ENCODE data around the gene CRYBG1.
A peak's percentile ranks its signal among the peaks of the same experiment; 100 is the strongest.

Gene CRYBG1

DNA sequence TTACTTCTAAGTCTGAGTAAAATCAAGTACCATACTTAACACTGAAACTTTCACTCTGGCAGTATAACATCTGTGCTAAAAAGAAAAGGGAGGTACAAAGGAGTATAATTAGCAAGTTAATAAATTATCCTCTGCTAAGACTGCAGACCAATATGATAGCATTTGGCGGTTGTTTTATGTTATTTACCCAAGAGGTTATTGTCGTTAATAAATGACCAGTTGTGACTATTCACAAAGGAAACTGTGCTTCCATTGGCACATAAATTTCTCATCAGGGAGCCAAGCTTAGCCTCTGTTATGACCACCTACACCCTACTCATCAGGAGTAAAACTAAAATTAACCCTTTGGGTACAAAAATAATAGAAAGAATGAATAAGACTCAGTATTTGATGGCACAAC, 86.5 kb downstream of the CRYBG1 start:
- Mint-ChIP-seq H3K9me3 (no peaks in the 10 kb centered on the region), H3K36me3 (no peaks in the 10 kb centered on the region), H3K27me3 (peaks cover under 1% of the 10 kb centered on the region), H3K4me1 (peaks cover 20% of the 10 kb centered on the region), H3K4me3 (no peak overlapping the region), H3K27ac (peak overlapping the region; percentile 41)
- no peak for DNase-seq (ENCODE audit: low spot score in 2 of 2)
- ATAC-seq (ENCODE audit: low read depth): no peak

DNA sequence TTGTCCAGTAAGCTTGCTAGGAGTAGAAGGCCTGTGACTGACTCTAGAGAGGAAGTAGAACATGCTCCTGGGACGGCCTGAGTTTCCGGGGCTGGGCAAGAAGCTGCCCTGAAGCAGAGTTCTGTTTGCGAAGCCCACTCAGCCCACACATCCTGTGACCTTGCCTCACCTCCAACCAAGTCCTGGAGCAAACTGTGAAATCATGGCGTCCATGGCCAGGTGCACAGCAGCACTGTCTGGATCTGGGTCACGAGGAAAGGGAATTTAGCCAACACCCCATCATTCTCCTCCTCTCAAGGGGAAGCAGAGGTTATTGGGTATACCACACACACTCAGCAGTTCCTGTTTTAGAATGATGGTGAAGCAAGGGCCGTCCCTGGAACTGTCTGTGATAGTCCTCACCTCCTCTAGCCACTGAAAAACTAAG, 87.5 kb downstream of the CRYBG1 start:
- Mint-ChIP-seq H3K36me3 (no peaks in the 10 kb centered on the region), H3K4me1 (peaks cover 20% of the 10 kb centered on the region), H3K27ac (peak overlapping the region; percentile 91), H3K27me3 (no peaks in the 10 kb centered on the region), H3K4me3 (peak overlapping the region; percentile 34), H3K9me3 (no peaks in the 10 kb centered on the region)
- peak; percentile 28 to 39 for DNase-seq (ENCODE audit: low spot score in 2 of 2)
- peak; percentile 82 for ATAC-seq (ENCODE audit: low read depth)

DNA sequence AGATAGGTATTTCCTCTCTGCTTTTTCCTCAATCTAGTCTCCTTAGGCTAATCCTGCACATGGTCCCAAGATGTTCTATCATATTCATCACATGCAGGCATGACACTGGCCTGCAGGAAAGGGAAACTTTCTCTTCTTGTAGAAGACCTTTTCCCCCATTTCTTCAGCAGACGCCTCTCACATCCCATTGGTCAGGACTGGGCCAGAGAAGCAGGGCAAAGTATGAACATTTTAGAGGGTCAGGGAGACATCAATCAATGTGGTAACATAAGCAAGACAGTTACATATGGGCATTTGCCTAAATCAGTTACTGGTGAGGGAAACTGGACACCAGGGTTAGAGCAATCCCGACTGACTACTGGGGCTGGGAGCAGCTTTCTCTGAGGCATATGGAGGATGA, 90.1 kb downstream of the CRYBG1 start:
- H3K27me3 Mint-ChIP-seq: no peaks in the 10 kb centered on the region
- H3K4me1 Mint-ChIP-seq: peaks cover 14% of the 10 kb centered on the region
- H3K27ac Mint-ChIP-seq: no peak overlapping the region
- no peak overlapping the region for H3K4me3 Mint-ChIP-seq
- ATAC-seq (ENCODE audit: low read depth) (no peak), DNase-seq (ENCODE audit: low spot score in 2 of 2) (no peak)
- H3K36me3 Mint-ChIP-seq: no peaks in the 10 kb centered on the region
- no peaks in the 10 kb centered on the region for H3K9me3 Mint-ChIP-seq

DNA sequence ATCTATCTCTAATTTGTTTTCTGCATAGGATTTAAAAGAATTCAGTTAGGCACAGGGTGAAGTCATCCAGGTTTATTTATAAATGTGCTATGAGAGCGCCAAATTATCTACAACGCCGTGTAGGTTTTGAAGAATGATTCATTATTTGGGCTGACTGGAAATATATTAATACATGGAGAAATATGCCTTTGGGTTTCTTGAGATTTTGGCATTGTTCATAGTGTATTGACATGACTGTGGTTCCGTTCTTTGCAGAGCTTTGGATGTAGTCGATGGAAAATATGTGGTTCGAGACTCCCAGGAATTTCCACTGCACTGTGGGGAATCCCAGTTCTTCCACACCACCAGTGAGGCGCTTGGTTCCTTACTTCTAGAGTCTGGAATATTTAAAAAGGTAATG, 90.9 kb downstream of the CRYBG1 start:
- peaks cover 11% of the 10 kb centered on the region for H3K4me1 Mint-ChIP-seq
- no peaks in the 10 kb centered on the region for H3K27me3 Mint-ChIP-seq
- H3K9me3 Mint-ChIP-seq: no peaks in the 10 kb centered on the region
- no peaks in the 10 kb centered on the region for H3K36me3 Mint-ChIP-seq
- no peak overlapping the region for H3K4me3 Mint-ChIP-seq
- H3K27ac Mint-ChIP-seq: no peak overlapping the region
- no peak for ATAC-seq (ENCODE audit: low read depth)
- no peak for DNase-seq (ENCODE audit: low spot score in 2 of 2)

DNA sequence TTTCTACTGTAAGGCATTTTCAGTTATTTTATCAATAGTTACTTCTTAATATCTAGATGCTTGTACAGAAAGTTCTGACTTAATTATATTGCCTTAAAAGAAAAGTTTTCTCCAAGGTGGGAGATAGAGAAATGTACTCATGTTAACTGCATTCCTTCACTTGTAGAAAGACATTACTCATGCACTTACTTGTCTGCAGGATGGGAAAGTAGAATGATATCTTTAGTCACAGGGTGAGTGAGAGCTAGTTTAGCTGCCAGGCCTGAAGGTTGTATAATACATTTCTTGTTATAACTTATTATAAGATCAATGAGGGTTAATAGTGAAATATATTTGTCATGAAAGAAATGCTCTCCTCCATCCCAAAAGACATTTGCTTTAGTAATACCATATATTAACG, 92.1 kb downstream of the CRYBG1 start:
- no peaks in the 10 kb centered on the region for H3K27me3 Mint-ChIP-seq
- H3K36me3 Mint-ChIP-seq: no peaks in the 10 kb centered on the region
- DNase-seq (ENCODE audit: low spot score in 2 of 2) (no peak), ATAC-seq (ENCODE audit: low read depth) (no peak)
- no peaks in the 10 kb centered on the region for H3K9me3 Mint-ChIP-seq
- H3K4me1 Mint-ChIP-seq: peaks cover 10% of the 10 kb centered on the region
- H3K4me3 Mint-ChIP-seq: no peak overlapping the region
- H3K27ac Mint-ChIP-seq: no peak overlapping the region

DNA sequence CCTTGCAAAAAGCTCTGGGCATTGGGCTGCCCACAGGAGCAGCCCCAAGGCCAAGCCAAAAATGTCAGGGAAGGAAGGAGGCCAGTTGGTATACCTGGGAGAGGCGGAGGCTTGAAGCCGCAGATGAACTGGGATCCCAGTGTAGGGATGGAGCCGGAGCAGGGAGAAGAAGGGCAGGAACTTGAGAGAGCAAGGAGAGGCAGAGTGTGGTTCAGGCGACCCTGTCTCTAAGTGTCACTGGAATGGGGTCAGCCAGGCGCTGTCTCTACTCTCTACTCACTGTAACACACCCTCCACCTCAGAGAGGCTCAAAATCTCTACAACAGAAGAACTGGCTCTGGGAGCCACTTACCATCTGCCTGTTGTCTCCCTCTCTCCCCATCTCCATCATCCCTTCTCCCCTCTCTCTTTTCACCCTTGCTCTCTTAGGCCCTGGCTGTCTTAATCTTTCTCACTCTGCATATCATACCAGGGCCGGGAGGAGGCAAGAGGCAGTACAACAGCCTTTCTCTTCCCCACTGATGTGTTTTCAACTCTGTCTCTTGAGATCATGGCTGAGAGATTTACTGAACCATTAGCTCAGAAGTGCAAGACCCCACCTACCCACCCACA, 93.3 kb downstream of the CRYBG1 start:
- H3K9me3 Mint-ChIP-seq: no peaks in the 10 kb centered on the region
- no peak overlapping the region for H3K27ac Mint-ChIP-seq
- H3K27me3 Mint-ChIP-seq: no peaks in the 10 kb centered on the region

DNA sequence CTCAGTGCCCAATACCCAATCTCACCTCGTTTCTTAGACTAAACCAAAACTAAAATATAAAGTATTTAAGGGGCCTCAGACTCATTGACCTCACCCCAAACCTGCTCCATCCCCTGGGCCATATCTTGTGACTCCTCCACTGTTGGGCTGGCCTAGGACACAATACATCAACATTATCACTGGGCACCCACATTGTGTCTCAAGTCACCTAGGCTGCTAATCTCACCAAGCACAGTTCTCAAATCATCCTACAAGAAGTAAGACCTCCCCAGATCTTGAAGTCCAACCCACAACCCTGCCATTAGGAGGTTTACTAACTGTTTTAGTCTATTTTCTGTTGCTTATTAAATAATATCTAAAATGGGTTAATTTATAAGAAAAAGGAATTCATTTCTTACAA, 96.2 kb downstream of the CRYBG1 start:
- ATAC-seq (ENCODE audit: low read depth) (no peak), DNase-seq (ENCODE audit: low spot score in 2 of 2) (no peak)
- Mint-ChIP-seq H3K36me3 (no peaks in the 10 kb centered on the region), H3K27me3 (peaks cover 1% of the 10 kb centered on the region), H3K9me3 (no peaks in the 10 kb centered on the region), H3K27ac (no peak overlapping the region), H3K4me3 (no peak overlapping the region), H3K4me1 (no peaks in the 10 kb centered on the region)

More for the DNA sequence above, 93.3 kb downstream of the CRYBG1 start:
- no peak overlapping the region for H3K4me3 Mint-ChIP-seq
- no peak for ATAC-seq (ENCODE audit: low read depth)
- no peaks in the 10 kb centered on the region for H3K4me1 Mint-ChIP-seq
- no peaks in the 10 kb centered on the region for H3K36me3 Mint-ChIP-seq
- DNase-seq (ENCODE audit: low spot score in 2 of 2): no peak

DNA sequence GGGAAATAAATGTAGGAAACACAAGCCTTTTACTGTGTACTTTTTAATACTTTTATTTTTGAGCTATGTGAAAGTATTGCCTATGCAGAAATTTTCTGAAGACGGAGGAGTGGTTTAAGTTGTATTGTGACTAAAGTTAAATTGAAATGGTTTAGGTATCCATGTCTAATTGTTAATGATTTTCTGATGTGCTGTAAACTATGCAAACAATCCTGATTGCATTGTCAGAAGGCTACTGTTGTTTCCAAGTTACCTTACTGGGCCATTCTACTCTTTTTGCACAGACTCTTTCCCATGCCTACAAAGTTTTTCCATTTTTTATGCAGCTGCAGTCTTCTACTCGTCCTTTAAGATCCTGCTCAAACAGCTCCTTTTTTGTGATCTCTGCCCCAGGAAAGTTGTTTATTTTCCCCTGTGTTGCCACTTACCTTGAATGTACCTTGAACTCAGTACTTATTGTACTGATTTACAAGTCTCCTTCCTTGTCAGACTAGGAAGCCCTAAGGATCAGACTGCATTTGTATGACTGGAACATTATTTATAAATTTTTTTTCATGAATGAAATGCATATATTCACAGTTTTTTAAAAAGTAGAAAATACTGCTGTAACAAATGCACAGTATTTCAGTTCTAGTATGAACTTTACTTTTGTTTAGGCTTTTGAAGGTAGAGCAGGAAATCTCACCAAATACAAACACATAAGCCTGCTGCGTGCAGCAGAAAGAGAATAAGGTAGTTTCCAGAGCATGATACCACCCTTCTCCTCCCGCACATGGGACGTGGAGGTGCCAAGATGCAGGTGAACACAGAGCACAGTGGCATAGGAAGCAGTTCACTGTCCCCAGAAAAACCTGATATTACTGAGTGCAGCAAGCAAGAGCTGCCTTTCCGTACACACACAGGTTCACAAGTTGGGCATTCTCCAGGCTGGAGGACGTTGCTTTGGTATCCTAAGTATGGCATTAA, 97.8 kb downstream of the CRYBG1 start:
- ATAC-seq (ENCODE audit: low read depth) (no peak), DNase-seq (ENCODE audit: low spot score in 2 of 2) (no peak)
- no peaks in the 10 kb centered on the region for H3K9me3 Mint-ChIP-seq
- H3K27me3 Mint-ChIP-seq: peaks cover 1% of the 10 kb centered on the region
- H3K27ac Mint-ChIP-seq: no peak overlapping the region
- no peak overlapping the region for H3K4me3 Mint-ChIP-seq
- H3K4me1 Mint-ChIP-seq: no peaks in the 10 kb centered on the region
- no peaks in the 10 kb centered on the region for H3K36me3 Mint-ChIP-seq

DNA sequence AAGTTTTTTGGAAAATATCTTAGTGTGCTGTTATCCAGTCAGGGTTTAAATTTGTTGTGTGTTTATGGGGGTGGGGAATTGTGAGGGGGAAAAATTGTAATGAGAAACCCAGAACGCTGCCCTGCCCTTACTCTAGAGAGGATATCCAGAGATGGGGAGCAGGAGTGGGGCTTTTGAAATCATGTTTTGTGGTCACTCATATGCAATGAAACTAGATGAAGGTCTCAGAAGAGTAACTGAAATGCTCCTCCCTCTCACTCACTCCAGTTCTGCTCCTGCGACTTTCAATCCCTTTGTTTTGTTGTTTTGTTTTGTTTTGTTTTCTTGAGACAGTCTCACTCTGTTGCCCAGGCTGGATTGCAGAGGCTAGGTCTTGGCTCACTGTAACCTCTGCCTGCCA, 100.0 kb downstream of the CRYBG1 start:
- Mint-ChIP-seq H3K9me3 (no peaks in the 10 kb centered on the region), H3K36me3 (no peaks in the 10 kb centered on the region), H3K4me3 (no peak overlapping the region), H3K4me1 (no peaks in the 10 kb centered on the region), H3K27me3 (peaks cover 1% of the 10 kb centered on the region), H3K27ac (no peak overlapping the region)
- ATAC-seq (ENCODE audit: low read depth): no peak
- no peak for DNase-seq (ENCODE audit: low spot score in 2 of 2)

DNA sequence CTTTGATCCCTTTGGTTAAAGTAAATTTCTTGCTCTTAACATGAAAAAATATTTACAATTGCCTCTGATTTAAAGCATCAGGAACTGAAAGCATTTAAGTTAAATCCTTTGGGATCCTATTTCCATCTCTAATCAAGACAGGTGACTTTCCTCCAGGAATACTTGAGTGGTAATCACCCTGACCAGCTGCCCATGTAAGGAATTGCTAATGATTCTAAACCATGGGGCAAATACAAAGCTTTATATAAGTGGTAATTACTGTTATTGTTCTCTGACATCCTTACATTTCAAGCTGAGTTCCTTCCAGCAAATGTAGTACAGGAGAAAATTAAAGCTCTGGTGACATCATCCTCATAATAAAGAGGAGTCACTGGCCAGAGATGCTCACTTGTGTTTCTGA, 100.6 kb downstream of the CRYBG1 start:
- DNase-seq (ENCODE audit: low spot score in 2 of 2) (no peak), ATAC-seq (ENCODE audit: low read depth) (no peak)
- no peaks in the 10 kb centered on the region for H3K36me3 Mint-ChIP-seq
- peaks cover 1% of the 10 kb centered on the region for H3K27me3 Mint-ChIP-seq
- H3K4me1 Mint-ChIP-seq: no peaks in the 10 kb centered on the region
- no peaks in the 10 kb centered on the region for H3K9me3 Mint-ChIP-seq
- no peak overlapping the region for H3K27ac Mint-ChIP-seq
- H3K4me3 Mint-ChIP-seq: no peak overlapping the region

DNA sequence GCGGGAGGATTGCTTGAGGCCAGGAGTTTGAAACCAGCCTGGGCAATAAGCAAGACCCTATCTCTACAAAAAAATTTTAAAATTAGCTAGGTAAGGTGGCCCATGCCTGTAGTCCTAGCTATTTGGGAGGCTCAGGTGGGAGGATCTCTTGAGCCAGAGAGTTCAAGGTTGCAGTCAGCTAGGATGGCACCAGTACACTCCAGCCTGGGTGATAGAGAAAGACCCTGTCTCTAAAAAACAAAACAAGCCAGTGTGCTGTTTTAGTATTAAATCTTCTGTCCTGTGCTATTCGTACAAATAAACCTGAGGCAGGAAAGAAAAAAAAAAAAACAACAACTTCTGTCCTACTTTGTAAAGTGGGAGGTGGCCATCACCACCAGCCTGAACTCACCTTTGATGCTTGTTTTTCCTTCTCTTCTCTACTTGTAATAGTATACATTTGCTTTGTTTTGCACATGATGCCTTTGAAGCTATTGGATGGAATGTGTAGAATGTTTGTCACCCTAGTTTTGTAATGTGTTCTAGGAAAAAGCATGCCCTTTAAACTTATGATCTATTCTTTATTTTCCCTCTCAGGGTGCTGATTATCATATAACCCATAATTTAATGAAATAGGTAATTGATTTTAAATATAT, 102.5 kb downstream of the CRYBG1 start:
- ATAC-seq (ENCODE audit: low read depth) (no peak), DNase-seq (ENCODE audit: low spot score in 2 of 2) (no peak)
- Mint-ChIP-seq H3K4me3 (no peak overlapping the region), H3K4me1 (no peaks in the 10 kb centered on the region), H3K9me3 (no peaks in the 10 kb centered on the region), H3K36me3 (no peaks in the 10 kb centered on the region), H3K27me3 (peaks cover 3% of the 10 kb centered on the region), H3K27ac (no peak overlapping the region)

DNA sequence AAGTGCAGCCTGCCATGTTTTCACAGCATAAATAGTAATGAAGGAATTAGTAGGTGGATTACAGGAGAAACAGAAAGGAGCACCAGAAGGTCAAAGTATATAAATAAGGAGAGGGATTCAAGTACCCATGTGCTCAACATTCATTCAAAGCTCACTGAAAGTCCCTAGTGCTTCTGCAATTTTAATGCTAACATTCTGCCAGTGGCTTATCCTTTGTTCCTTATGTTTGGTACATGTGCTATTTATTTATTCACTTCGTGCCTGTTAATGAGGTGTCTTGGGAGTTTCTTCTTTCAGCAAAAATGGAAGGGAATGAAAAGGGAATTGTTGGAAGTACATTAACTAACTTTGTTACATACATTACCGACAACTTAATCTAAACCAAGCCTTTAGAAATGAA, 105.7 kb downstream of the CRYBG1 start:
- Mint-ChIP-seq H3K9me3 (no peaks in the 10 kb centered on the region), H3K36me3 (no peaks in the 10 kb centered on the region), H3K27ac (no peak overlapping the region), H3K4me3 (no peak overlapping the region), H3K4me1 (no peaks in the 10 kb centered on the region), H3K27me3 (peaks cover 2% of the 10 kb centered on the region)
- no peak for DNase-seq (ENCODE audit: low spot score in 2 of 2)
- no peak for ATAC-seq (ENCODE audit: low read depth)

DNA sequence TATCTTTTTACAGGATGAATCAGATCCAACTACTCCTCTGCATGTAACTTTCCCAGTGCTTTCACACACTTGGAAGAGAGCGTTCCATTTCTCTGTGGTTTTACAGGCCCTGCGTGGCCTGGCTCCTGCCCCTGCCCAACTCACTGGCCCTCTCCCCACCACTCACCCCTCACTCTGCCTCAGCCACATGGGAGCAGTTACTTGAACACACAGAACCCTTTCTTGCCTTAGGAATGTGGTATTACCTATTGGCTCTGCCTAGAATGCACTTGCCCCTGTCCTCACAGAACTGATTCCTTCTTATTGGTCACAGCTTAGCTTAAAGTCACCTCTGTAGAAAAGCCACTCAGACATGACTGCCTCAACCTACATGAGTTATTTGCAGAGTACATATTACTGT, 108.4 kb downstream of the CRYBG1 start:
- no peaks in the 10 kb centered on the region for H3K36me3 Mint-ChIP-seq
- H3K9me3 Mint-ChIP-seq: no peaks in the 10 kb centered on the region
- H3K27ac Mint-ChIP-seq: no peak overlapping the region
- H3K4me1 Mint-ChIP-seq: no peaks in the 10 kb centered on the region
- H3K27me3 Mint-ChIP-seq: peaks cover 2% of the 10 kb centered on the region
- H3K4me3 Mint-ChIP-seq: no peak overlapping the region
- ATAC-seq (ENCODE audit: low read depth) (no peak), DNase-seq (ENCODE audit: low spot score in 2 of 2) (no peak)

DNA sequence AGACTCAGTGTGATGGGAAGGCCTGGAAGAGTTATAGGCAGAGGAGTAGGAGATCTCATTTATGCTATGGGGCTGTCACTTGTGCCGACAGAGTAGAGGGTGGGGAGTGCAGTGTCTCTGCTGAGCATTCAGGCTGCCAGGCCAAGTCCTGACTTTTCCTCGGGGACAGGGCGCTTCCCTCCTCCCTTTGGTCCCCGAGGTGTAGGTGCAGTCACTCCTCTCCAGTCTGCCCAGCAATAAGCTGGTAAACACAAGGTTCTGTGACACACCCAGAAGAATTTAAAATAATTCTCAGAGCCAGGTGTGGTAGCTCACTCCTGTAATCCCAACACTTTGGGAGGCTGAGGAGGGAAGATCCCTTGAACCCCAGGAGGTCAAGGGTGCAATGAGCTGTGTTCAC, 109.4 kb downstream of the CRYBG1 start:
- no peaks in the 10 kb centered on the region for H3K36me3 Mint-ChIP-seq
- no peak for DNase-seq (ENCODE audit: low spot score in 2 of 2)
- H3K27ac Mint-ChIP-seq: no peak overlapping the region
- no peaks in the 10 kb centered on the region for H3K9me3 Mint-ChIP-seq
- no peak for ATAC-seq (ENCODE audit: low read depth)
- peaks cover 2% of the 10 kb centered on the region for H3K27me3 Mint-ChIP-seq
- H3K4me1 Mint-ChIP-seq: no peaks in the 10 kb centered on the region
- no peak overlapping the region for H3K4me3 Mint-ChIP-seq
